ENCODE measurements around the gene TMEM167B. TPM values are rescaled to one million over a fixed set of nuclear protein-coding genes. Genes with fewer than 3 reads are reported as not detected.

Gene TMEM167B
- polyA plus RNA-seq, 1 of the 3 experiments (the other 2 are of a cell fraction) = 12.7 TPM

DNA sequence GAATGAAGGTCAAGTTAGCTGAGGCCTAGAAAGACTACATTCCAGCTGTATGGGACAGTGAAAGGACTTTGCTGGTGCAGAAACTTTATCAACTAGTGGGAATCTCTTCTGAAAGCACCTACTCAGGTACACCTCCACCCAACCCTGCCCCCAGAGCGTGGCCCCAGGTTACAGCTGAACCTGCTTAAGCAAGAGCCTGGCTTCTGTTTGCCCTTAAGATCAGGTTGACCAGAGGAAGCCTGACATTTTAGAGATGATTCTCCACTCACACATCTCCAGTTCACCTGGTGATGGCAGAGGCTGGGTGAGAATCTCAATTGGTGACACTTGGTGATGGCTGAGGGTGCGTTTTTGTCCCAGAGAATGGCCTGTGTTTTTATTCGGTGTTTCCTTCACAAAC, 47.4 kb downstream of the TMEM167B start:
- 49% methylated on average over 2 of the region's 3 CpGs for WGBS (ENCODE audit: low lambda C conversion rate)
- H3K4me2 ChIP-seq = no peak overlapping the region
- ChIA-PET CTCF (interaction anchor here (0.7 kb wide), 1 partner anchor 126 kb away, joined by 3 read pairs; no protein-coding TSS in a partner anchor), POLR2A (no interaction called here)
- H3K27ac ChIP-seq (ENCODE audit: low read depth in 2 of 2, low read length in 1 of 2) = no peak overlapping the region
- H3K9me2 ChIP-seq = no peaks in the 10 kb centered on the region
- no peaks in the 10 kb centered on the region for H3K9me3 ChIP-seq
- H3K36me3 ChIP-seq (replicated peaks in 1 of 2; ENCODE audit: control insufficient read depth in 1 of 2, insufficient read depth in 2 of 2, low read length in 1 of 2) = no peaks in the 10 kb centered on the region
- peaks cover 0 to 8% of the 10 kb centered on the region in 2 experiments; a peak in 2 of 4 replicates for H3K4me1 ChIP-seq (ENCODE audit: control insufficient read depth in 1 of 2, insufficient read depth in 2 of 2, low read depth in 1 of 2, low read length in 1 of 2)
- no peak for TF ChIP-seq FOXJ3 (CRISPR knock-in tag; IDR thresholded peaks at IDR 0.05)
- no peak for TF ChIP-seq GABPA (IDR thresholded peaks at IDR 0.05; ENCODE audit: low read depth)
- no peak for TF ChIP-seq RXRA (IDR thresholded peaks at IDR 0.05; ENCODE audit: borderline replicate concordance, low read depth)
- TF ChIP-seq, protein P1, sequence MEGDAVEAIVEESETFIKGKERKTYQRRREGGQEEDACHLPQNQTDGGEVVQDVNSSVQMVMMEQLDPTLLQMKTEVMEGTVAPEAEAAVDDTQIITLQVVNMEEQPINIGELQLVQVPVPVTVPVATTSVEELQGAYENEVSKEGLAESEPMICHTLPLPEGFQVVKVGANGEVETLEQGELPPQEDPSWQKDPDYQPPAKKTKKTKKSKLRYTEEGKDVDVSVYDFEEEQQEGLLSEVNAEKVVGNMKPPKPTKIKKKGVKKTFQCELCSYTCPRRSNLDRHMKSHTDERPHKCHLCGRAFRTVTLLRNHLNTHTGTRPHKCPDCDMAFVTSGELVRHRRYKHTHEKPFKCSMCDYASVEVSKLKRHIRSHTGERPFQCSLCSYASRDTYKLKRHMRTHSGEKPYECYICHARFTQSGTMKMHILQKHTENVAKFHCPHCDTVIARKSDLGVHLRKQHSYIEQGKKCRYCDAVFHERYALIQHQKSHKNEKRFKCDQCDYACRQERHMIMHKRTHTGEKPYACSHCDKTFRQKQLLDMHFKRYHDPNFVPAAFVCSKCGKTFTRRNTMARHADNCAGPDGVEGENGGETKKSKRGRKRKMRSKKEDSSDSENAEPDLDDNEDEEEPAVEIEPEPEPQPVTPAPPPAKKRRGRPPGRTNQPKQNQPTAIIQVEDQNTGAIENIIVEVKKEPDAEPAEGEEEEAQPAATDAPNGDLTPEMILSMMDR (IDR thresholded peaks at IDR 0.05) = no peak
- no peak for TF ChIP-seq IRF3 (IDR thresholded peaks at IDR 0.05; ENCODE audit: low read depth, low read length)
- TF ChIP-seq TAF1 (IDR thresholded peaks at IDR 0.05; ENCODE audit: borderline replicate concordance, low read depth, low read length) = no peak
- TF ChIP-seq, protein P2, sequence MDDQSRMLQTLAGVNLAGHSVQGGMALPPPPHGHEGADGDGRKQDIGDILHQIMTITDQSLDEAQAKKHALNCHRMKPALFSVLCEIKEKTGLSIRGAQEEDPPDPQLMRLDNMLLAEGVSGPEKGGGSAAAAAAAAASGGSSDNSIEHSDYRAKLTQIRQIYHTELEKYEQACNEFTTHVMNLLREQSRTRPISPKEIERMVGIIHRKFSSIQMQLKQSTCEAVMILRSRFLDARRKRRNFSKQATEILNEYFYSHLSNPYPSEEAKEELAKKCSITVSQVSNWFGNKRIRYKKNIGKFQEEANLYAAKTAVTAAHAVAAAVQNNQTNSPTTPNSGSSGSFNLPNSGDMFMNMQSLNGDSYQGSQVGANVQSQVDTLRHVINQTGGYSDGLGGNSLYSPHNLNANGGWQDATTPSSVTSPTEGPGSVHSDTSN (IDR thresholded peaks at IDR 0.05) = no peak
- TF ChIP-seq NFIC (IDR thresholded peaks at IDR 0.05; ENCODE audit: borderline replicate concordance) = no peak
- H3K4me3 ChIP-seq (ENCODE audit: low read depth in 2 of 2, low read length in 1 of 2) = no peak overlapping the region
- no peaks in the 10 kb centered on the region for H4K20me1 ChIP-seq (ENCODE audit: insufficient read depth)
- no peak overlapping the region for H3K9ac ChIP-seq
- DNase-seq = no peak
- H3K79me2 ChIP-seq (ENCODE audit: insufficient read depth) = no peaks in the 10 kb centered on the region
- H3F3A ChIP-seq (replicated peaks; ENCODE audit: insufficient read depth) = peaks cover under 1% of the 10 kb centered on the region
- H3K27me3 ChIP-seq (ENCODE audit: insufficient read depth) = no peaks in the 10 kb centered on the region
- no peak overlapping the region for H2AFZ ChIP-seq (ENCODE audit: low read depth)

GRCh38 chr1:109138358-109138757, 47.8 kb downstream of the TMEM167B start:
- H2AFZ ChIP-seq (ENCODE audit: low read depth) = no peak overlapping the region
- DNase-seq = no peak
- TF ChIP-seq, protein P3, sequence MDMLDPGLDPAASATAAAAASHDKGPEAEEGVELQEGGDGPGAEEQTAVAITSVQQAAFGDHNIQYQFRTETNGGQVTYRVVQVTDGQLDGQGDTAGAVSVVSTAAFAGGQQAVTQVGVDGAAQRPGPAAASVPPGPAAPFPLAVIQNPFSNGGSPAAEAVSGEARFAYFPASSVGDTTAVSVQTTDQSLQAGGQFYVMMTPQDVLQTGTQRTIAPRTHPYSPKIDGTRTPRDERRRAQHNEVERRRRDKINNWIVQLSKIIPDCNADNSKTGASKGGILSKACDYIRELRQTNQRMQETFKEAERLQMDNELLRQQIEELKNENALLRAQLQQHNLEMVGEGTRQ (IDR thresholded peaks at IDR 0.05; ENCODE audit: borderline replicate concordance, low read depth, low read length) = no peak
- no peak for TF ChIP-seq MXI1 (IDR thresholded peaks at IDR 0.05; ENCODE audit: low read depth, low read length)
- POLR2A ChIA-PET = no interaction called here
- 79% methylated on average over 3 of the region's 3 CpGs for WGBS (ENCODE audit: low lambda C conversion rate)
- H3F3A ChIP-seq (replicated peaks; ENCODE audit: insufficient read depth) = peaks cover 4% of the 10 kb centered on the region
- H3K4me2 ChIP-seq = no peak overlapping the region
- no peaks in the 10 kb centered on the region for H4K20me1 ChIP-seq (ENCODE audit: insufficient read depth)
- peaks cover 0 to 8% of the 10 kb centered on the region in 2 experiments; a peak in 2 of 4 replicates for H3K4me1 ChIP-seq (ENCODE audit: control insufficient read depth in 1 of 2, insufficient read depth in 2 of 2, low read depth in 1 of 2, low read length in 1 of 2)
- no peak overlapping the region for H3K9ac ChIP-seq
- CTCF ChIA-PET = interaction anchor here (0.7 kb wide), 1 partner anchor 126 kb away, joined by 3 read pairs; no protein-coding TSS in a partner anchor
- H3K9me2 ChIP-seq = no peaks in the 10 kb centered on the region
- H3K27me3 ChIP-seq (ENCODE audit: insufficient read depth) = no peaks in the 10 kb centered on the region
- H3K9me3 ChIP-seq = no peaks in the 10 kb centered on the region
- H3K36me3 ChIP-seq (replicated peaks in 1 of 2; ENCODE audit: control insufficient read depth in 1 of 2, insufficient read depth in 2 of 2, low read length in 1 of 2) = no peaks in the 10 kb centered on the region
- H3K79me2 ChIP-seq (ENCODE audit: insufficient read depth) = no peaks in the 10 kb centered on the region
- no peak overlapping the region for H3K4me3 ChIP-seq (ENCODE audit: low read depth in 2 of 2, low read length in 1 of 2)
- H3K27ac ChIP-seq (ENCODE audit: low read depth in 2 of 2, low read length in 1 of 2) = no peak overlapping the region

Measured in SK-N-SH (cell line).